Astrocyte of the cerebellum (primary cell): ENCODE data around the gene TSPAN5.
A peak's percentile ranks its signal among the peaks of the same experiment; 100 is the strongest.
"Not testable (repeated sequence)": the region's sequence is repeated elsewhere in the genome, so short reads cannot be mapped to it uniquely, and the experiment has no call there.

Experiments
- DNase-seq: peaks from one replicate; pipeline ENCODE4 v3.0.0-alpha.2; 2011; ENCODE audit warnings: low read depth
- H3K4me3 ChIP-seq: 2 replicates; pipeline ENCODE4 v1.5.1; 2011; ENCODE audit warnings: mild to moderate bottlenecking, low read depth, low read length, moderate library complexity
- CTCF ChIP-seq: IDR thresholded peaks from 2 replicates; pipeline ENCODE4 v1.5.1; 2012; ENCODE audit warnings: low read length, low read depth, moderate library complexity, mild to moderate bottlenecking; ENCODE audit errors: missing control alignments
- in situ Hi-C: cut with HindIII; loops from 2 replicates; pipeline ENCODE4 v1.10.0; 2017; ENCODE audit warnings: low sequenced_read_pairs

Gene TSPAN5

GRCh38 chr4:98482847-98483806 lies 175.3 kb downstream of the TSPAN5 start:
- no peak overlapping the region for H3K4me3 ChIP-seq
- no peak for TF ChIP-seq CTCF
- DNase-seq = no peak
- in situ Hi-C loops = no loop called here

- no peak overlapping the region for H3K4me3 ChIP-seq
- in situ Hi-C loops = no loop called here
- TF ChIP-seq CTCF = no peak
- no peak for DNase-seq
These were observed 175.9 kb downstream of the TSPAN5 start for GRCh38 chr4:98482503-98482846.

- DNase-seq = no peak
- H3K4me3 ChIP-seq = no peak overlapping the region
- TF ChIP-seq CTCF = no peak
- in situ Hi-C loops = no loop called here
These were observed 177.2 kb downstream of the TSPAN5 start for GRCh38 chr4:98481167-98481566.

- no peak for TF ChIP-seq CTCF
- H3K4me3 ChIP-seq = no peak overlapping the region
- no peak for DNase-seq
- in situ Hi-C loops = no loop called here
These were observed 177.9 kb downstream of the TSPAN5 start for GRCh38 chr4:98480535-98480934.

GRCh38 chr4:98479590-98479989 lies 178.8 kb downstream of the TSPAN5 start:
- not testable (repeated sequence) for DNase-seq

GRCh38 chr4:98476891-98477290 lies 181.5 kb downstream of the TSPAN5 start:
- in situ Hi-C loops = no loop called here
- no peak overlapping the region for H3K4me3 ChIP-seq
- no peak for DNase-seq
- no peak for TF ChIP-seq CTCF

More at GRCh38 chr4:98479590-98479989, 178.8 kb downstream of the TSPAN5 start:
- H3K4me3 ChIP-seq, in situ Hi-C loops: not testable (repeated sequence)

GRCh38 chr4:98474408-98474844 lies 184.0 kb downstream of the TSPAN5 start:
- in situ Hi-C loops = no loop called here
- TF ChIP-seq CTCF = no peak
- H3K4me3 ChIP-seq = no peak overlapping the region
- DNase-seq = peak; percentile 43
